ENCODE data around the gene CTBS. TPM values are rescaled to one million over a fixed set of nuclear protein-coding genes. Genes with fewer than 3 reads are reported as not detected.

The CTBS gene
- total RNA-seq, 1 experiment from 2014 or later, result 10.1 TPM

DNA sequence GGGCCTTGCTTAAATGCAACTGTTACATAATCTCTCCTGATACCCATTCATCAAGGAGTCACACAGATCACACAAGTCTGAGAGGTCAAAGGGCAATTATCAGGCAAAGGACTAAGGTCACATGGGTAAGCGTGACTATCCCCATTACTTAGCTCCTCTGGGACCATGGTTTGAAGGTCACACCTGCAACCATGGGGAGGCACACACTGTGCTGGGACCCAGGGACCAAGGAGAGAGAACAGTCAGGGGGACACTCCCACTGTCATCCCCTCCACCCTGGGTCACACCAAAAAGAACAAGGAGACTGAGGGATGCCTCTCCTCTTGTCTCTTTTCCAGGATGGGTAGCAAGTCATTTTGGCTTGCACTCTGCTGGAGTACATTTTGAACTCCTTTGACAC lies 30.9 kb upstream of the CTBS start:
- no peak for ATAC-seq
- H3K27ac Mint-ChIP-seq, result no peak overlapping the region
- ChIA-PET POLR2A (no interaction called here), CTCF (interaction anchor here (0.6 to 1.8 kb wide), 14 partner anchors 8 to 675 kb away, joined by 3 to 9 read pairs (median 4); partner anchors contain the start of genes GNG5, PRKACB and SPATA1)
- H3K27me3 Mint-ChIP-seq (ENCODE audit: low read depth), result peaks cover 13% of the 10 kb centered on the region
- peaks cover 27% of the 10 kb centered on the region for H3K36me3 Mint-ChIP-seq
- no peak for DNase-seq (ENCODE audit: low spot score)
- H3K9me3 Mint-ChIP-seq, result peaks cover 34% of the 10 kb centered on the region
- no peak overlapping the region for H3K4me3 Mint-ChIP-seq
- peaks cover 6% of the 10 kb centered on the region; the same call in 1 of the 2 replicates for H3K4me1 Mint-ChIP-seq
- TF ChIP-seq FOXJ3 (CRISPR knock-in tag; IDR thresholded peaks at IDR 0.05; ENCODE audit: borderline replicate concordance) (no peak), CREB1 (CRISPR knock-in tag; IDR thresholded peaks at IDR 0.05) (no peak), ZNF317 (CRISPR knock-in tag; IDR thresholded peaks at IDR 0.05; ENCODE audit: borderline replicate concordance, low read depth) (no peak), ZBTB21 (CRISPR knock-in tag; IDR thresholded peaks at IDR 0.05; ENCODE audit: borderline replicate concordance) (no peak), MXD4 (CRISPR knock-in tag; IDR thresholded peaks at IDR 0.05; ENCODE audit: borderline replicate concordance) (no peak), NR3C1 (CRISPR knock-in tag; conservative IDR thresholded peaks at IDR 0.05; ENCODE audit: low read depth) (no peak), FOXK1 (CRISPR knock-in tag; IDR thresholded peaks at IDR 0.05) (no peak)
- TF ChIP-seq, protein P1, sequence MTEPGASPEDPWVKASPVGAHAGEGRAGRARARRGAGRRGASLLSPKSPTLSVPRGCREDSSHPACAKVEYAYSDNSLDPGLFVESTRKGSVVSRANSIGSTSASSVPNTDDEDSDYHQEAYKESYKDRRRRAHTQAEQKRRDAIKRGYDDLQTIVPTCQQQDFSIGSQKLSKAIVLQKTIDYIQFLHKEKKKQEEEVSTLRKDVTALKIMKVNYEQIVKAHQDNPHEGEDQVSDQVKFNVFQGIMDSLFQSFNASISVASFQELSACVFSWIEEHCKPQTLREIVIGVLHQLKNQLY (CRISPR knock-in tag; IDR thresholded peaks at IDR 0.05), result no peak
- TF ChIP-seq, protein P2, sequence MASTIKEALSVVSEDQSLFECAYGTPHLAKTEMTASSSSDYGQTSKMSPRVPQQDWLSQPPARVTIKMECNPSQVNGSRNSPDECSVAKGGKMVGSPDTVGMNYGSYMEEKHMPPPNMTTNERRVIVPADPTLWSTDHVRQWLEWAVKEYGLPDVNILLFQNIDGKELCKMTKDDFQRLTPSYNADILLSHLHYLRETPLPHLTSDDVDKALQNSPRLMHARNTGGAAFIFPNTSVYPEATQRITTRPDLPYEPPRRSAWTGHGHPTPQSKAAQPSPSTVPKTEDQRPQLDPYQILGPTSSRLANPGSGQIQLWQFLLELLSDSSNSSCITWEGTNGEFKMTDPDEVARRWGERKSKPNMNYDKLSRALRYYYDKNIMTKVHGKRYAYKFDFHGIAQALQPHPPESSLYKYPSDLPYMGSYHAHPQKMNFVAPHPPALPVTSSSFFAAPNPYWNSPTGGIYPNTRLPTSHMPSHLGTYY (CRISPR knock-in tag; IDR thresholded peaks at IDR 0.05), result no peak

DNA sequence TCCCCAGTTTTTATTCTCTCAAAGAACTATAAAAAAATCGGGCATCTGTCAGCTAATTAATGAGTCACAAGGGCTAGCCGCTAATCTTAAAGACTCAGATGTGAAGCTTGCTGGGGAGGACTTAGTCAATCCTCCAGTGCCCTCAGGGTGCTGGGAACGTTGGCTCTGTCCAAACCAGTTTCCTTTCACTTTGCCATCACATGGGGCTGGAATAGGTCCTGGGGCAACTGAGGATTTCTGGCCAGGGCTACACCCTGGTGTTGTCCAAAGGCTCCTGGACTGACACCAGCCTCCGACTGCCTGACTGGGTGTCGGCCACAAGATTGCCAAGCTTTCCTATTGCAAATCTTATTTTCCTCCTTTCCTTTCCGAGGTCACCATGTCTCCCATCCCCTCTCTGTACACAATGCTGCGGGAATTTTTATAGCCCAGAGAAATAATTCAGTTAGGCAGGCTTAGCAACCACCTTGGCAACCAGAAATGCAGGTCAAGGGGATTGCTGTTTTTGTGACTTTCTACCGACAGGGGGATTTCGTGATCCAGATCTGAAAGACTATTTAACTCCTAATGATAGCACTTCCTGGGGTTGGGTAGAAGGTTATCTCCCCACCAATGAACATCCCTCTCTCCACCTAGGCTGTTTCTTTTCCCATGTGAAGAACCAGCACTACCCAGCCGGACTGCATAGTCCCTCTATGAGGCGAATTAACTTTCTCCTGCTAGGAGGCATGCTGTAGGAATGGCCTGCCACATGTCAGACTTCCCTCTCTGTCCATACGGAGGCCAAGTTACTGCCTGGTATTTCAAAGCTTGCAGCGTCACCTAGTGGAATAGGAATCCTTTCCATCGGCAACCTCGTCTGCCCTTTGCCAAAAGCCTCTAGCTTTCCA lies 29.9 kb upstream of the CTBS start:
- ChIA-PET POLR2A (no interaction called here), CTCF (interaction anchor here (0.6 to 1.8 kb wide), 17 partner anchors 9 to 674 kb away, joined by 3 to 9 read pairs (median 3); partner anchors contain the start of genes GNG5, PRKACB and SPATA1)
- no peak overlapping the region for H3K27ac Mint-ChIP-seq
- peaks cover 6% of the 10 kb centered on the region for H3K4me1 Mint-ChIP-seq
- H3K4me3 Mint-ChIP-seq, result no peak overlapping the region
- ATAC-seq (peak; percentile 90), DNase-seq (ENCODE audit: low spot score) (peak; percentile 47)
- H3K9me3 Mint-ChIP-seq, result peaks cover 34% of the 10 kb centered on the region
- TF ChIP-seq IRF2 (CRISPR knock-in tag; IDR thresholded peaks at IDR 0.05; ENCODE audit: borderline replicate concordance, low read depth) (no peak), IRF1 (CRISPR knock-in tag; IDR thresholded peaks at IDR 0.05) (no peak), TEAD4 (CRISPR knock-in tag; IDR thresholded peaks at IDR 0.05) (no peak), NR1H2 (CRISPR knock-in tag; IDR thresholded peaks at IDR 0.05) (no peak), SOX15 (CRISPR knock-in tag; IDR thresholded peaks at IDR 0.05) (no peak), ZNF423 (CRISPR knock-in tag; IDR thresholded peaks at IDR 0.05) (no peak), CBFB (CRISPR knock-in tag; IDR thresholded peaks at IDR 0.05; ENCODE audit: low read depth) (no peak), GTF2I (CRISPR knock-in tag; conservative IDR thresholded peaks at IDR 0.05) (no peak), NR2C2 (CRISPR knock-in tag; IDR thresholded peaks at IDR 0.05) (no peak), CTCF (IDR thresholded peaks at IDR 0.05) (peak; percentile 58), ATF1 (CRISPR knock-in tag; IDR thresholded peaks at IDR 0.05) (no peak)
- TF ChIP-seq, protein P3, sequence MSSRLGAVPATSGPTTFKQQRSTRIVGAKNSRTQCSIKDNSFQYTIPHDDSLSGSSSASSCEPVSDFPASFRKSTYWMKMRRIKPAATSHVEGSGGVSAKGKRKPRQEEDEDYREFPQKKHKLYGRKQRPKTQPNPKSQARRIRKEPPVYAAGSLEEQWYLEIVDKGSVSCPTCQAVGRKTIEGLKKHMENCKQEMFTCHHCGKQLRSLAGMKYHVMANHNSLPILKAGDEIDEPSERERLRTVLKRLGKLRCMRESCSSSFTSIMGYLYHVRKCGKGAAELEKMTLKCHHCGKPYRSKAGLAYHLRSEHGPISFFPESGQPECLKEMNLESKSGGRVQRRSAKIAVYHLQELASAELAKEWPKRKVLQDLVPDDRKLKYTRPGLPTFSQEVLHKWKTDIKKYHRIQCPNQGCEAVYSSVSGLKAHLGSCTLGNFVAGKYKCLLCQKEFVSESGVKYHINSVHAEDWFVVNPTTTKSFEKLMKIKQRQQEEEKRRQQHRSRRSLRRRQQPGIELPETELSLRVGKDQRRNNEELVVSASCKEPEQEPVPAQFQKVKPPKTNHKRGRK (CRISPR knock-in tag; IDR thresholded peaks at IDR 0.05; ENCODE audit: borderline replicate concordance), result no peak
- TF ChIP-seq, protein P4, sequence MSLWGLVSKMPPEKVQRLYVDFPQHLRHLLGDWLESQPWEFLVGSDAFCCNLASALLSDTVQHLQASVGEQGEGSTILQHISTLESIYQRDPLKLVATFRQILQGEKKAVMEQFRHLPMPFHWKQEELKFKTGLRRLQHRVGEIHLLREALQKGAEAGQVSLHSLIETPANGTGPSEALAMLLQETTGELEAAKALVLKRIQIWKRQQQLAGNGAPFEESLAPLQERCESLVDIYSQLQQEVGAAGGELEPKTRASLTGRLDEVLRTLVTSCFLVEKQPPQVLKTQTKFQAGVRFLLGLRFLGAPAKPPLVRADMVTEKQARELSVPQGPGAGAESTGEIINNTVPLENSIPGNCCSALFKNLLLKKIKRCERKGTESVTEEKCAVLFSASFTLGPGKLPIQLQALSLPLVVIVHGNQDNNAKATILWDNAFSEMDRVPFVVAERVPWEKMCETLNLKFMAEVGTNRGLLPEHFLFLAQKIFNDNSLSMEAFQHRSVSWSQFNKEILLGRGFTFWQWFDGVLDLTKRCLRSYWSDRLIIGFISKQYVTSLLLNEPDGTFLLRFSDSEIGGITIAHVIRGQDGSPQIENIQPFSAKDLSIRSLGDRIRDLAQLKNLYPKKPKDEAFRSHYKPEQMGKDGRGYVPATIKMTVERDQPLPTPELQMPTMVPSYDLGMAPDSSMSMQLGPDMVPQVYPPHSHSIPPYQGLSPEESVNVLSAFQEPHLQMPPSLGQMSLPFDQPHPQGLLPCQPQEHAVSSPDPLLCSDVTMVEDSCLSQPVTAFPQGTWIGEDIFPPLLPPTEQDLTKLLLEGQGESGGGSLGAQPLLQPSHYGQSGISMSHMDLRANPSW (CRISPR knock-in tag; conservative IDR thresholded peaks at IDR 0.05; ENCODE audit: low read depth), result no peak
- TF ChIP-seq, protein P5, sequence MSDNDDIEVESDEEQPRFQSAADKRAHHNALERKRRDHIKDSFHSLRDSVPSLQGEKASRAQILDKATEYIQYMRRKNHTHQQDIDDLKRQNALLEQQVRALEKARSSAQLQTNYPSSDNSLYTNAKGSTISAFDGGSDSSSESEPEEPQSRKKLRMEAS (CRISPR knock-in tag; IDR thresholded peaks at IDR 0.05), result peak; percentile 61; the same call in 1 of the 2 replicates
- H3K27me3 Mint-ChIP-seq (ENCODE audit: low read depth), result peaks cover 13% of the 10 kb centered on the region
- peaks cover 27% of the 10 kb centered on the region for H3K36me3 Mint-ChIP-seq

Data from WTC11 (cell line).